RKO (cell line): ENCODE data around the gene TXNDC5.

Experiments
- DNase-seq: peaks from one replicate; pipeline ENCODE4 v3.0.0-alpha.2; 2016; ENCODE audit warnings: low spot score

Gene TXNDC5

GRCh38 chr6:7910654-7911344 lies at the start of gene TXNDC5:
Gene TXNDC5 (minus strand): TSS chr6:7910788. CDS start chr6:7910776, 12 bp downstream.
- peak; percentile 68 for DNase-seq

- DNase-seq = no peak
Measured at GRCh38 chr6:7960141-7960540, 49.6 kb upstream of the TXNDC5 start.

- DNase-seq = no peak
Measured at GRCh38 chr6:7959453-7959852, 48.9 kb upstream of the TXNDC5 start.

GRCh38 chr6:7958464-7958863 lies 47.9 kb upstream of the TXNDC5 start:
- DNase-seq = no peak

GRCh38 chr6:7956257-7956656 lies 45.7 kb upstream of the TXNDC5 start:
- DNase-seq = no peak

GRCh38 chr6:7954477-7955200 lies 44.1 kb upstream of the TXNDC5 start:
- no peak for DNase-seq

GRCh38 chr6:7953753-7954152 lies 43.2 kb upstream of the TXNDC5 start:
- DNase-seq = no peak

GRCh38 chr6:7939864-7940228 lies 29.3 kb upstream of the TXNDC5 start:
- DNase-seq = no peak

- DNase-seq = no peak
Measured at GRCh38 chr6:7939184-7939863, 28.7 kb upstream of the TXNDC5 start.

GRCh38 chr6:7938562-7939183 lies 28.1 kb upstream of the TXNDC5 start:
- no peak for DNase-seq

GRCh38 chr6:7933794-7934193 lies 23.2 kb upstream of the TXNDC5 start:
- no peak for DNase-seq

GRCh38 chr6:7932625-7933024 lies 22.0 kb upstream of the TXNDC5 start:
- DNase-seq = no peak

GRCh38 chr6:7924867-7925266 lies 14.3 kb upstream of the TXNDC5 start:
- DNase-seq = no peak

GRCh38 chr6:7922596-7922995 lies 12.0 kb upstream of the TXNDC5 start:
- no peak for DNase-seq

- DNase-seq = no peak
Measured at GRCh38 chr6:7921632-7922092, 11.1 kb upstream of the TXNDC5 start.

- no peak for DNase-seq
Measured at GRCh38 chr6:7921046-7921445, 10.5 kb upstream of the TXNDC5 start.

- no peak for DNase-seq
Measured at GRCh38 chr6:7920425-7920824, 9.8 kb upstream of the TXNDC5 start.

GRCh38 chr6:7919871-7920270 lies 9.3 kb upstream of the TXNDC5 start:
- DNase-seq = peak; percentile 79

- no peak for DNase-seq
Measured at GRCh38 chr6:7918403-7918802, 7.8 kb upstream of the TXNDC5 start.

- DNase-seq = no peak
Measured at GRCh38 chr6:7917729-7918128, 7.1 kb upstream of the TXNDC5 start.

GRCh38 chr6:7916959-7917358 lies 6.4 kb upstream of the TXNDC5 start:
- no peak for DNase-seq

GRCh38 chr6:7914991-7915789 lies 4.6 kb upstream of the TXNDC5 start:
- DNase-seq = no peak
